Mesenchymal stem cell (in vitro differentiated cells and primary cell): ENCODE measurements around the gene OR2AT4.
"Not testable (repeated sequence)": the region's sequence is repeated elsewhere in the genome, so short reads cannot be mapped to it uniquely, and the experiment has no call there.

Experiments used
- DNase-seq: peaks from one replicate; pipeline ENCODE4 v3.0.0-alpha.2; 2013
- H2AFZ ChIP-seq: one replicate; pipeline ENCODE4 v1.6.1; 2013; ENCODE audit warnings: low read depth, mild to moderate bottlenecking, control low read depth, inconsistent platforms, low read length, moderate library complexity
- H2AK5ac ChIP-seq: 2 replicates; pipeline ENCODE4 v1.6.1; 2013; ENCODE audit warnings: low read length, moderate library complexity, mild to moderate bottlenecking, inconsistent platforms; ENCODE audit not compliant: severe bottlenecking
- H2BK120ac ChIP-seq: one replicate; pipeline ENCODE4 v1.6.1; 2013; ENCODE audit warnings: low read depth, mild to moderate bottlenecking, inconsistent platforms, low read length, moderate library complexity
- H2BK12ac ChIP-seq, 2 experiments: one replicate each; pipeline ENCODE4 v1.6.1; 2013; ENCODE audit warnings: inconsistent platforms in 2 of 2, low read length in 2 of 2, mild to moderate bottlenecking in 2 of 2, moderate library complexity in 2 of 2, control low read depth in 1 of 2
- H2BK15ac ChIP-seq: one replicate; pipeline ENCODE4 v1.6.1; 2013; ENCODE audit warnings: mild to moderate bottlenecking, low read depth, inconsistent platforms; ENCODE audit not compliant: poor library complexity, severe bottlenecking
- H2BK5ac ChIP-seq: 2 replicates; pipeline ENCODE4 v1.6.1; 2013; ENCODE audit warnings: low read depth, mild to moderate bottlenecking, low read length, control low read depth, inconsistent platforms; ENCODE audit not compliant: poor library complexity, severe bottlenecking
- H3K14ac ChIP-seq, 2 experiments: one replicate each; pipeline ENCODE4 v1.6.1; 2013; ENCODE audit warnings: inconsistent platforms in 2 of 2, low read length in 2 of 2, control low read depth in 1 of 2, mild to moderate bottlenecking in 1 of 2, moderate library complexity in 1 of 2
- H3K18ac ChIP-seq, 2 experiments: one replicate each; pipeline ENCODE4 v1.6.1; 2013; ENCODE audit warnings: inconsistent platforms in 2 of 2, low read length in 2 of 2, control low read depth in 1 of 2, low read depth in 1 of 2, mild to moderate bottlenecking in 1 of 2
- H3K23ac ChIP-seq, 2 experiments: one replicate each; pipeline ENCODE4 v1.6.1; 2013; ENCODE audit warnings: inconsistent platforms in 2 of 2, low read length in 2 of 2, mild to moderate bottlenecking in 2 of 2, moderate library complexity in 2 of 2, control low read depth in 1 of 2
- H3K27ac ChIP-seq: 2 replicates; pipeline ENCODE4 v1.5.1; 2013; ENCODE audit warnings: mild to moderate bottlenecking, moderate library complexity, low read length, control low read depth, inconsistent platforms; ENCODE audit not compliant: poor library complexity, severe bottlenecking
- H3K27me3 ChIP-seq, 2 experiments: 2 replicates each; pipeline versions ENCODE4 v1.6.1 to v1.7.0; 2013; ENCODE audit warnings: low read length in 2 of 2, mild to moderate bottlenecking in 2 of 2, moderate library complexity in 2 of 2, control low read depth in 1 of 2, inconsistent platforms in 1 of 2; ENCODE audit not compliant: control insufficient read depth in 1 of 2, insufficient read depth in 1 of 2
- H3K36me3 ChIP-seq, 2 experiments: 2 replicates each; pipeline versions ENCODE4 v1.6.1 to v1.7.0; 2013; ENCODE audit warnings: low read length in 2 of 2, control low read depth in 1 of 2, inconsistent platforms in 1 of 2, low read depth in 1 of 2, mild to moderate bottlenecking in 1 of 2; ENCODE audit not compliant: insufficient read depth in 2 of 2, control insufficient read depth in 1 of 2
- H3K4ac ChIP-seq, 2 experiments: one replicate each; pipeline ENCODE4 v1.6.1; 2013; ENCODE audit warnings: inconsistent platforms in 2 of 2, low read length in 2 of 2, mild to moderate bottlenecking in 2 of 2, moderate library complexity in 2 of 2, control low read depth in 1 of 2, low read depth in 1 of 2
- H3K4me1 ChIP-seq: 2 replicates; pipeline ENCODE4 v1.6.1; 2013; ENCODE audit warnings: low read depth, low read length, control low read depth; ENCODE audit not compliant: control insufficient read depth, insufficient read depth
- H3K4me2 ChIP-seq: 2 replicates; pipeline ENCODE4 v1.6.1; 2013; ENCODE audit warnings: low read length, mild to moderate bottlenecking, inconsistent platforms; ENCODE audit not compliant: poor library complexity, severe bottlenecking
- H3K4me3 ChIP-seq, 2 experiments: 2 replicates each; pipeline versions ENCODE4 v1.5.1 to v1.7.0; 2013; ENCODE audit warnings: low read length in 2 of 2, mild to moderate bottlenecking in 2 of 2, control low read depth in 1 of 2, low read depth in 1 of 2; ENCODE audit not compliant: insufficient read depth in 1 of 2
- H3K79me1 ChIP-seq: replicated peaks from 2 replicates; pipeline ENCODE4 v1.6.1; 2013; ENCODE audit warnings: mild to moderate bottlenecking, control low read depth, low read length, inconsistent platforms; ENCODE audit not compliant: poor library complexity, severe bottlenecking
- H3K9ac ChIP-seq: 2 replicates; pipeline ENCODE4 v1.7.0; 2013; ENCODE audit warnings: mild to moderate bottlenecking, low read length, moderate library complexity
- H3K9me3 ChIP-seq: 2 replicates; pipeline ENCODE4 v1.7.0; 2013; ENCODE audit warnings: mild to moderate bottlenecking, low read length; ENCODE audit not compliant: control insufficient read depth
- H4K8ac ChIP-seq: one replicate; pipeline ENCODE4 v1.6.1; 2013; ENCODE audit warnings: inconsistent platforms, mild to moderate bottlenecking, low read length, moderate library complexity
- H4K91ac ChIP-seq: one replicate; pipeline ENCODE4 v1.6.1; 2013; ENCODE audit warnings: mild to moderate bottlenecking, low read length, inconsistent platforms
- WGBS: methylation state at CpG from one replicate; pipeline ENCODE4 v1.1.7; 2013; ENCODE audit warnings: mixed read lengths; 5-methylcytosine and 5-hydroxymethylcytosine counted together

The OR2AT4 gene

DNA sequence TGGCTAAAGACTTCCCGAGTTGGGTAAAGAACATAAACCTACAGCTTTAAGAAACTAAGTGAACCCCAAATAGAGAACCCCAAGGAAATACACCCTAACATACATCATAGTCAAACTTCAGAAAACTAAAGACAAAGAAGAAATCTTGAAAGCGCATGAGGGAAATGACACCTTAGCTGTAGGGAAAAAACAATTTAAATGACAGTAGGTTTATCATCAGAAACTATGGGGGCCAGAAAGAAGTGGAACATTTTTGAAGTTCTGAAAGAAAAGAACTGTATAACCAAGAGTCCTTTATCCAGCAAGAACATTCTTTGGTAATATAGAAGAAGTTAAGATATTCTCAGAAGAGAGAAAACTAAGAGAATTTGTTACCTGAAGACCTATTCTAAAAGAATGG lies 15.5 kb upstream of the OR2AT4 start:
- no peak for DNase-seq
- H3K14ac ChIP-seq: no peak overlapping the region
- no peak overlapping the region for H3K27ac ChIP-seq
- peaks cover 46% of the 10 kb centered on the region for H3K9me3 ChIP-seq
- peaks cover 13% of the 10 kb centered on the region for H3K79me1 ChIP-seq
- no peak overlapping the region for H3K23ac ChIP-seq
- H2BK15ac ChIP-seq: no peak overlapping the region
- H2BK12ac ChIP-seq: no peak overlapping the region
- no peak overlapping the region for H4K91ac ChIP-seq
- H3K36me3 ChIP-seq: peaks cover 0 to 8% of the 10 kb centered on the region in 2 experiments
- H3K4me3 ChIP-seq: no peak overlapping the region
- H2BK120ac ChIP-seq: no peak overlapping the region
- no peak overlapping the region for H2AFZ ChIP-seq
- H3K4ac ChIP-seq: no peak overlapping the region
- 71% methylated on average over 2 of the region's 2 CpGs for WGBS
- no peaks in the 10 kb centered on the region for H3K27me3 ChIP-seq
- H3K4me2 ChIP-seq: no peak overlapping the region
- no peak overlapping the region for H2BK5ac ChIP-seq
- H2AK5ac ChIP-seq: no peak overlapping the region
- H3K9ac ChIP-seq: no peak overlapping the region
- no peak overlapping the region for H3K18ac ChIP-seq
- H3K4me1 ChIP-seq: peaks cover 2% of the 10 kb centered on the region
- no peak overlapping the region for H4K8ac ChIP-seq

DNA sequence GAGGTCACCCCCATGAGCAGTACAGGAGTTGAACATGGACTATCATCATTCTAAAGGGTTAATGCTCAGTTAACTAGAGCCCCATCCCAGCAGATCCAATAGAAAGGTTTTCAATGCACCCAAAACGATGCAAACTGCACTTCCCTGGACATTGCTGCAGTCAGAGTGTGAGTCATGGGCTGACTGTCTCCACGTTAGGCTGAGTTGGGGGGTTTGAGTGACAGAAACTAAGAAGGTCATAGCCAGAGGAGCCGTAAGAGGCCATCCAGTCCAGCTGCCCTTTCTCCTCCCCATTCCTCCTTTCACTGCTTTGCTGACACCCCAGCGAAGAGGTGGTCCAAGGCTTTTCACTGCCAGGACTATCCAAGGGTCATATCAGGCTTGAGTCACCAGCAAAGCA lies 10.5 kb upstream of the OR2AT4 start:
- Histone ChIP-seq H3K27me3 (no peaks in the 10 kb centered on the region), H2BK12ac (no peak overlapping the region), H4K91ac (no peak overlapping the region), H3K9me3 (peaks cover 22% of the 10 kb centered on the region), H3K18ac (no peak overlapping the region), H2BK120ac (no peak overlapping the region), H2BK5ac (no peak overlapping the region), H2BK15ac (no peak overlapping the region), H3K4me3 (no peak overlapping the region), H3K14ac (no peak overlapping the region), H3K4me1 (peaks cover 11% of the 10 kb centered on the region), H3K9ac (no peak overlapping the region), H3K79me1 (peaks cover 17% of the 10 kb centered on the region), H3K4me2 (no peak overlapping the region), H3K23ac (no peak overlapping the region), H2AFZ (no peak overlapping the region), H3K4ac (no peak overlapping the region), H3K27ac (no peak overlapping the region), H4K8ac (no peak overlapping the region), H2AK5ac (no peak overlapping the region), H3K36me3 (peaks cover 0 to 8% of the 10 kb centered on the region in 2 experiments)
- WGBS: 24% methylated on average over 4 of the region's 4 CpGs
- peak; percentile 59 for DNase-seq

DNA sequence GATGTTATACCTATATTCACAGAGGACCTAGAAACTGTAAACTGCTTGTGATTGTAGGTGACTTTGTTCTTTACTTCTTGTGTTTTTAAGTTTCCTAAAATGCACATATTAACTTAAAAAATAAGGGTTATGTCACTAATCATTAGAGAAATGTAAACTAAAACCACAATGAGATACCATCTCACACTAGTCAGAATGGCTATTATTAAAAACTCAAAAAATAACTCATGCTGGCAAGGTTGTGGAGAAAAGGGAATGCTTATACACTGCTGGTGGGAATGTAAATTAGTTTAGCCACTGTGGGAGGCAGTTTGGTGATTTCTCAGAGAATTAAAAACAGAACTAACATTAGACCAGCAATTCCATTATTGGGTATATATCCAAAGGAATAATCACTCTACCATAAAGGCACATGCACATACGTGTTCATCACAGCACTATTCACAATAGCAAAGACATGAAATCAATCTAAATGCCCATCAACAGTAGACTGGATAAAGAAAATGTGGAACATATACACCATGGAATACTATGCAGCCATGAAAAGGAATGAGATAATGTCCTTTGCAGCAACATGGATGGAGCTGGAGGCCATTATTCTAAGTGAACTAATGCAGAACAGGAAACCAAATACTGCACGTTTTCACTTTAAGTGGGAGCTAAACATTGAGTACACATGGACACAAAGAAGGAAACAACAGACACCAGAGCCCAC lies 9.4 kb upstream of the OR2AT4 start:
- H3K4me2 ChIP-seq, H3K4me3 ChIP-seq, H3K23ac ChIP-seq, H3K27ac ChIP-seq, H3K27me3 ChIP-seq, H2AK5ac ChIP-seq, H2BK15ac ChIP-seq, H2BK5ac ChIP-seq, H2AFZ ChIP-seq, DNase-seq, H3K36me3 ChIP-seq, H3K18ac ChIP-seq, H3K9ac ChIP-seq, H3K14ac ChIP-seq, H2BK120ac ChIP-seq, H4K8ac ChIP-seq, H3K4ac ChIP-seq, H4K91ac ChIP-seq: not testable (repeated sequence)
- H3K9me3 ChIP-seq: peaks cover 17% of the 10 kb centered on the region
- H2BK12ac ChIP-seq: peak overlapping the region in 1 of 2 experiments; percentile 6
- H3K79me1 ChIP-seq: peaks cover 15% of the 10 kb centered on the region
- peaks cover 11% of the 10 kb centered on the region for H3K4me1 ChIP-seq
- WGBS: no CpG with 5 or more reads among the region's 2 CpGs

DNA sequence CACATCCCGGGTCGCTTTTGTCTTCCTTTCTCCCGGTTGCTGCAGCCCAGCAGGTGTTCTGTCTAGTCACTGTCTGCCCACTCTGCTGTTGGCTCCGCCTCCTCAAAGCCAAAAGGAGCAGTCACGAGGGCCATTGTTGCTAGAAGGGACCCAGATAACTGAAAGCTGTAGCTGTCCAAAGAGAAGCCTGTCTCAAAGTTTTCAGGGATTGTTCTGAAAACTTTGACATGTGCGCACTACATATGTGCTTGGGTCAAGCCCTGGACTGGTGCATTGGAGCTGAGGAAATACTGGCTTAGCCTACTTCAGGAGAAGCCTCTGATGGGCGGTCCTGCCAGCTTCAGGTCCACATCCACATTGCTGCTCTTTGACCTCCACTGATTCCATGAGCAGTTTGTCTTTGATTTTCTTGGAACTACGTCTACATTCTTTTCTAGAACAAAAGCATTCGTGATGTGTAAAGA lies 8.8 kb upstream of the OR2AT4 start:
- no peak overlapping the region for H3K4me2 ChIP-seq
- no peak overlapping the region for H2BK120ac ChIP-seq
- no peak for DNase-seq
- no peak overlapping the region for H3K4me3 ChIP-seq
- no peak overlapping the region for H3K14ac ChIP-seq
- H3K4me1 ChIP-seq: peaks cover 11% of the 10 kb centered on the region
- H3K23ac ChIP-seq: no peak overlapping the region
- no peak overlapping the region for H3K18ac ChIP-seq
- H2BK5ac ChIP-seq: no peak overlapping the region
- peaks cover 0 to 8% of the 10 kb centered on the region in 2 experiments for H3K36me3 ChIP-seq
- no peak overlapping the region for H2BK15ac ChIP-seq
- no peaks in the 10 kb centered on the region for H3K27me3 ChIP-seq
- no peak overlapping the region for H2BK12ac ChIP-seq
- H2AFZ ChIP-seq: no peak overlapping the region
- H3K9me3 ChIP-seq: peaks cover 10% of the 10 kb centered on the region
- H3K9ac ChIP-seq: no peak overlapping the region
- H3K4ac ChIP-seq: no peak overlapping the region
- H3K79me1 ChIP-seq: peaks cover 15% of the 10 kb centered on the region
- H3K27ac ChIP-seq: peak overlapping the region; percentile 37
- H4K8ac ChIP-seq: peak overlapping the region; percentile 47
- H2AK5ac ChIP-seq: peak overlapping the region; percentile 31
- no peak overlapping the region for H4K91ac ChIP-seq
- 71% methylated on average over 9 of the region's 9 CpGs for WGBS
